Progenitor cell of endocrine pancreas (in vitro differentiated cells): ENCODE results near the gene TUBA4A. TPM values are rescaled to one million over a fixed set of nuclear protein-coding genes. Genes with fewer than 3 reads are reported as not detected.

Experiments used
- DNase-seq: peaks from one replicate; pipeline ENCODE4 v3.0.0; 2021; ENCODE audit warnings: low spot score; ENCODE audit not compliant: unreplicated experiment
- H3K27ac Mint-ChIP-seq: 2 replicates; pipeline ENCODE4 v1.8.0; 2021; ENCODE audit warnings: mild to moderate bottlenecking, moderate library complexity, mixed read lengths
- H3K27me3 Mint-ChIP-seq: 2 replicates; pipeline ENCODE4 v1.8.0; 2021; ENCODE audit warnings: mixed read lengths
- H3K36me3 Mint-ChIP-seq: 2 replicates; pipeline ENCODE4 v1.8.0; 2022; ENCODE audit warnings: mixed read lengths; ENCODE audit not compliant: insufficient read depth
- H3K4me1 Mint-ChIP-seq: 2 replicates; pipeline ENCODE4 v1.8.0; 2021; ENCODE audit warnings: low read depth, mixed read lengths
- H3K4me3 Mint-ChIP-seq: 2 replicates; pipeline ENCODE4 v1.8.0; 2021; ENCODE audit warnings: low read depth, mild to moderate bottlenecking, moderate library complexity, mixed read lengths
- H3K9me3 Mint-ChIP-seq: 2 replicates; pipeline ENCODE4 v1.8.0; 2021; ENCODE audit warnings: low read depth, mixed read lengths
- CTCF ChIP-seq: fragments of 200-600 bp; sonication (generic); IDR thresholded peaks from one replicate; pipeline ENCODE4 v1.5.0; 2021; ENCODE audit warnings: antibody characterized with exemption, mild to moderate bottlenecking; ENCODE audit not compliant: unreplicated experiment
- total RNA-seq: library from RNA; stranded (reverse); gene quantifications from 2 replicates; pipeline ENCODE4 v1.2.1, GENCODE V29; 2021

Gene TUBA4A
- total RNA-seq, 1 donor from 2014 or later, result 9.1 TPM

DNA sequence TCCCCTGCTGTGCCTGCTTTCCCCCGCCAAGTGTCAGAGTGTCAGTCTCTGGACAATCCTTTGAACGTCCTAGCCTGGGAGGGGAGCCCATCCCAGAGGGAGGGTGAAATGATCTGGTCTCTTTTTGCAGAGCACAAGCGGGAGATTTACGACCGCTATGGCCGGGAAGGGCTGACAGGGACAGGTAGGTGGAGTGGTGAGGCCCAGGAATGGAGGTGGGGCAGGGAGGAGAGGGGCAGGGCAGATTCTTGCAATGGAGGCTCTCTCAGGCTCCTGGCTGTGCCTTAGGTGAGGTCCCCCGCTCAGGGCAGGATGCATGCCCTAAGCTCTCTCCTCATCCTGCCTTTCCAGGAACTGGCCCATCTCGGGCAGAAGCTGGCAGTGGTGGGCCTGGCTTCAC is 27.9 kb upstream of the TUBA4A start:
- Mint-ChIP-seq H3K36me3 (peaks cover 5% of the 10 kb centered on the region), H3K27ac (no peak overlapping the region), H3K4me1 (peaks cover 18% of the 10 kb centered on the region), H3K27me3 (no peaks in the 10 kb centered on the region), H3K9me3 (no peaks in the 10 kb centered on the region), H3K4me3 (no peak overlapping the region)
- no peak for DNase-seq
- TF ChIP-seq CTCF, result no peak

DNA sequence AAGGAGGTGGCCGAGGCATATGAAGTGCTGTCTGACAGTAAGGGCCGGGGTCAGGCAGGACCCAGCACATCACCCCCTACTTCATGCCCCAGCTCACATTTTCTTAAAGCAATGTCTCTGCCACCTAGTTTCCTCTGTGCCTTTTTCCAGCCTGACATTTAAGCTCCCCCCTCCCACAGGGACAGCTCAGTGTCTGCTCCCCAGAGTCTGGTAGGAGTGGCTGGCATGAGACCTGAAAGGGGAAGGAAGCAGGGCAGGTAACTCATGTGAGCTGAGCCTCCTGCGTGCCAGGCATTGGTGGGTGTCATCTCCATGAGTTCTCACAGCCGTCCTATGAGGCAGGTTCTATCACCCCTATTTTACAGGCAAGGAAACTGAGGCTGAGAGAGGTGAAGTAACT is 26.9 kb upstream of the TUBA4A start:
- Mint-ChIP-seq H3K4me1 (peaks cover 18% of the 10 kb centered on the region), H3K36me3 (peaks cover 5% of the 10 kb centered on the region), H3K9me3 (no peaks in the 10 kb centered on the region), H3K27ac (no peak overlapping the region), H3K27me3 (no peaks in the 10 kb centered on the region), H3K4me3 (peak overlapping the region; percentile 84)
- no peak for TF ChIP-seq CTCF
- no peak for DNase-seq

GRCh38 chr2:219279916-219280516 is 26.3 kb upstream of the TUBA4A start:
- H3K9me3 Mint-ChIP-seq, result no peaks in the 10 kb centered on the region
- H3K4me3 Mint-ChIP-seq, result peak overlapping the region; percentile 84
- peak overlapping the region; percentile 98 for H3K27ac Mint-ChIP-seq
- H3K27me3 Mint-ChIP-seq, result no peaks in the 10 kb centered on the region
- H3K36me3 Mint-ChIP-seq, result peaks cover 4% of the 10 kb centered on the region
- peaks cover 18% of the 10 kb centered on the region for H3K4me1 Mint-ChIP-seq
- TF ChIP-seq CTCF, result peak; percentile 16
- no peak for DNase-seq

DNA sequence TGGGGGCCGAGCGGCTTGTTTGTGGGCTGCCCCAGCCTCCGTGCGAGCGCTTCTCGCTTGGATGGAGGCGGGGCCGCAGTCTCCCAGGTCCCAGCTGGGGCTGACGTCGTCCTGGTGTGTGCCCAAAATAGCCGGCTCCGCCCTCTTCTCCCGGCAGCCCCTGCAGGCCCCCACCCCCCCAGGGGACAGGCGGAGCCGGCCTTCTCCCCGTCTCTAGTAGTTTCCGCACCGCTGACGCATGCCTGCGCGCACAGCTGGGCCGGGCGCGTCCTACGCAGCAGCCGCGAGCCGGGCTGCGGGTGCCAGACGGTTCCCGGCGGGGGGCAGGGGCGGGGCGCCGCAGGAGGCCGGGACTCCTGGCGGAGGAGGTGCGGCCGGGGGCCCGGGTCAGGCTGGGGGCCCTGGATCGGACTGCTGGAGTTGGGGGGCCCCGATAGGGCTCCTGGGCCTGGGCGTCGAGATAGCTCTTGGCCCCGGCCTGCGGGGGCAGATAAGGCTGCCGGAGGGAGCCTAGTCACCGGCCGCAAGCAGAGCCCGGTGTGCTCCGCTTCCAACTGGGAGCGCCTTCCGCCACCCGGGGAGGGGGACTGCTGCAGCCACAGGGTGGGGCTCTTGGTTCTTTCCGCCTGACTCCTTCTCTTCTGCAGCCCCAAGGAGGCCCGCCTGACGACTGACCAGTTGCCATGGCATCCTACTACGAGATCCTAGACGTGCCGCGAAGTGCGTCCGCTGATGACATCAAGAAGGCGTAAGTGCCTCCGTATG is 25.6 kb upstream of the TUBA4A start, which contains the start of gene DNAJB2:
Gene DNAJB2 (plus strand): TSS at position 216 of the 765 bp plus-strand sequence. CDS start 468 bp downstream, at position 684.
- H3K36me3 Mint-ChIP-seq, result peaks cover 4% of the 10 kb centered on the region
- peak within 1 kb of the TSS; percentile 84 for H3K4me3 Mint-ChIP-seq
- no peaks in the 10 kb centered on the region for H3K9me3 Mint-ChIP-seq
- peak within 1 kb of the TSS; percentile 98 for H3K27ac Mint-ChIP-seq
- TF ChIP-seq CTCF, result peak; percentile 22
- peaks cover 4% of the 10 kb centered on the region for H3K27me3 Mint-ChIP-seq
- H3K4me1 Mint-ChIP-seq, result peaks cover 22% of the 10 kb centered on the region
- DNase-seq, result peak; percentile 91

GRCh38 chr2:219278655-219279150 is 25.0 kb upstream of the TUBA4A start:
- Mint-ChIP-seq H3K27ac (peak overlapping the region; percentile 98), H3K4me3 (peak overlapping the region; percentile 84), H3K4me1 (peaks cover 22% of the 10 kb centered on the region), H3K27me3 (peaks cover 4% of the 10 kb centered on the region), H3K36me3 (peaks cover 4% of the 10 kb centered on the region), H3K9me3 (no peaks in the 10 kb centered on the region)
- no peak for DNase-seq
- TF ChIP-seq CTCF, result no peak
